ENCODE measurements around the gene SNX4.

- TF ChIP-seq, protein P1, sequence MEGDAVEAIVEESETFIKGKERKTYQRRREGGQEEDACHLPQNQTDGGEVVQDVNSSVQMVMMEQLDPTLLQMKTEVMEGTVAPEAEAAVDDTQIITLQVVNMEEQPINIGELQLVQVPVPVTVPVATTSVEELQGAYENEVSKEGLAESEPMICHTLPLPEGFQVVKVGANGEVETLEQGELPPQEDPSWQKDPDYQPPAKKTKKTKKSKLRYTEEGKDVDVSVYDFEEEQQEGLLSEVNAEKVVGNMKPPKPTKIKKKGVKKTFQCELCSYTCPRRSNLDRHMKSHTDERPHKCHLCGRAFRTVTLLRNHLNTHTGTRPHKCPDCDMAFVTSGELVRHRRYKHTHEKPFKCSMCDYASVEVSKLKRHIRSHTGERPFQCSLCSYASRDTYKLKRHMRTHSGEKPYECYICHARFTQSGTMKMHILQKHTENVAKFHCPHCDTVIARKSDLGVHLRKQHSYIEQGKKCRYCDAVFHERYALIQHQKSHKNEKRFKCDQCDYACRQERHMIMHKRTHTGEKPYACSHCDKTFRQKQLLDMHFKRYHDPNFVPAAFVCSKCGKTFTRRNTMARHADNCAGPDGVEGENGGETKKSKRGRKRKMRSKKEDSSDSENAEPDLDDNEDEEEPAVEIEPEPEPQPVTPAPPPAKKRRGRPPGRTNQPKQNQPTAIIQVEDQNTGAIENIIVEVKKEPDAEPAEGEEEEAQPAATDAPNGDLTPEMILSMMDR (IDR thresholded peaks at IDR 0.05), result no peak
- TF ChIP-seq POLR2AphosphoS5 (IDR thresholded peaks at IDR 0.05) (no peak), POLR2A (IDR thresholded peaks at IDR 0.05) (no peak), EP300 (IDR thresholded peaks at IDR 0.05) (no peak)
These were observed 38.2 kb downstream of the SNX4 start for GRCh38 chr3:125481786-125482185.
